ENCODE data around the gene TGFB2.
A peak's percentile ranks its signal among the peaks of the same experiment; 100 is the strongest.

Gene TGFB2

DNA sequence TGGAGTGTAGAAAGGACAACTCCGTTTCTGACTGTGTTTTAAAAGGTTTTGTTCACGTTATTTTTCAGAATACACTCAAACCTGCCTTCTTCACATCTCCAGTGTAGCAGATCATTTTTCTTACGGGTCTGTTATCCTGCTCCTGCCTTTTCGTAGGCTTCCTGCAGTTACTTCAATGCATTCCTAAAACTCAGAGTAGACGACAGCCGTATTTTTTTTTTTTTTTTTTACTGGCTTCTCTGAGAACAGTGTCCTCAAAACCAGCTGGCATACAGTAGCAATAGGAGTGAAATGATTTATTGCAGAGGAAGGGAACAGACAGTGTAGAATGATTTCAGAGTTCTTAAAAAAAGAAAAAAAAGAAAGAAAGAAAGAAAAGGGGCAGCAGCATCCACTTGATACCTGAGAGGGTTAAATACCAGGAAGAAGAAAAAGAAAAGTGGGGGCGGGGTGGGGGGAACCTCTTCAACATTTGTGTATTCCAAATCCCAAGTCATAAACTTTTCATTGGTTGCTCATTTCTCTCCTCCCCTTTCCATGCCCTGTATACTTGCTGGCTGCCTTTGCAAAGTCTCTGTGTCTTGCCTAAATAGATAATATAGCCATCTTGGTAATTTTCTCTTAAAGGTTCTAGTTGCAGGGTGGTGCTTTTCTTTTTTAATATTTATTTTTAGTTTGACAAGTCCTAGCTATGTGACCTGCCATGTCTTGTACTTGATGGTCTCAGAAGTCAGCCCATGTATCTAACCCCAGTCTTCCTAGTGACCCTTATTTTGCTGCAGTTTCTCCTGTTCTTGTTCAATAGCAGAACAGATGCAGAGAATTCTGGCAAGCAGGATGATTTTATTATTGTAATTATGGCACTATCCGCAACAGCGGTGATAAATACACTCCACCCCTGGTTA is 2.8 kb downstream of the TGFB2 start:
- Histone ChIP-seq H3K9ac (ENCODE audit: low read depth in 1 of 2, low read length in 2 of 2) (peak overlapping the region in 1 of 2 donors; percentile 41), H3K27ac (ENCODE audit: low read depth in 2 of 2, low read length in 2 of 2) (peak overlapping the region in 1 of 2 donors; percentile 4), H3K4me3 (ENCODE audit: low read length in 2 of 2) (peak overlapping the region; percentile 36 to 77), H3K9me3 (ENCODE audit: control insufficient read depth in 2 of 2, low read length in 2 of 2) (no peaks in the 10 kb centered on the region), H3K27me3 (ENCODE audit: control insufficient read depth in 2 of 2, insufficient read depth in 2 of 2, low read length in 2 of 2) (peaks cover 13 to 28% of the 10 kb centered on the region in 2 donors), H3K36me3 (ENCODE audit: control insufficient read depth in 2 of 2, insufficient read depth in 2 of 2, low read length in 2 of 2) (no peaks in the 10 kb centered on the region), H3K4me1 (ENCODE audit: control insufficient read depth in 2 of 2, insufficient read depth in 2 of 2, low read length in 2 of 2) (peaks cover 12 to 15% of the 10 kb centered on the region in 2 donors)

DNA sequence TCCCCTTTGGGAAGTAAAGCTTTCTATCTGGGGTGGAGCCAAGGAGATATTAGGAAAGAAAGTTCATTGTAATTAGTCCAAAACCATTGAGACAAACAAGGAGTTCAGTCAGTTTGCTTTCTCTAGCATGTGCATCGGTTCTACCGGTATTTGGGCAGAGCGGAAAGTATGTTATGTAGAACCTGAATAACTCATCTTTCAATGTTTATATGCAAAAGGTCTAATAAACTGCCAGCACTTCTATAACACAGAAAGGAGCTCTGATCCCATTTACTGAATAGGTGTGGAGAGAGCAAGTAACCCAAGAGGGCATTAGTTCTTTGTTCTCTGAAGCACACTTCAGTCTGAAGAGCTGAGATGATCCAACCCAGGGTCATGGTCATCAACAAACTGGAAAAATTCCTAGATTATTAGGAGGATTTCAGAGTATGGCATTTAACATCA is 3.5 kb downstream of the TGFB2 start:
- H3K36me3 ChIP-seq (ENCODE audit: control insufficient read depth in 2 of 2, insufficient read depth in 2 of 2, low read length in 2 of 2), result no peaks in the 10 kb centered on the region
- H3K4me3 ChIP-seq (ENCODE audit: low read length in 2 of 2), result peak overlapping the region in 1 of 2 donors; percentile 20
- H3K27ac ChIP-seq (ENCODE audit: low read depth in 2 of 2, low read length in 2 of 2), result no peak overlapping the region
- peaks cover 13 to 28% of the 10 kb centered on the region in 2 donors for H3K27me3 ChIP-seq (ENCODE audit: control insufficient read depth in 2 of 2, insufficient read depth in 2 of 2, low read length in 2 of 2)
- H3K4me1 ChIP-seq (ENCODE audit: control insufficient read depth in 2 of 2, insufficient read depth in 2 of 2, low read length in 2 of 2), result peaks cover 12 to 15% of the 10 kb centered on the region in 2 donors
- no peaks in the 10 kb centered on the region for H3K9me3 ChIP-seq (ENCODE audit: control insufficient read depth in 2 of 2, low read length in 2 of 2)
- H3K9ac ChIP-seq (ENCODE audit: low read depth in 1 of 2, low read length in 2 of 2), result no peak overlapping the region

DNA sequence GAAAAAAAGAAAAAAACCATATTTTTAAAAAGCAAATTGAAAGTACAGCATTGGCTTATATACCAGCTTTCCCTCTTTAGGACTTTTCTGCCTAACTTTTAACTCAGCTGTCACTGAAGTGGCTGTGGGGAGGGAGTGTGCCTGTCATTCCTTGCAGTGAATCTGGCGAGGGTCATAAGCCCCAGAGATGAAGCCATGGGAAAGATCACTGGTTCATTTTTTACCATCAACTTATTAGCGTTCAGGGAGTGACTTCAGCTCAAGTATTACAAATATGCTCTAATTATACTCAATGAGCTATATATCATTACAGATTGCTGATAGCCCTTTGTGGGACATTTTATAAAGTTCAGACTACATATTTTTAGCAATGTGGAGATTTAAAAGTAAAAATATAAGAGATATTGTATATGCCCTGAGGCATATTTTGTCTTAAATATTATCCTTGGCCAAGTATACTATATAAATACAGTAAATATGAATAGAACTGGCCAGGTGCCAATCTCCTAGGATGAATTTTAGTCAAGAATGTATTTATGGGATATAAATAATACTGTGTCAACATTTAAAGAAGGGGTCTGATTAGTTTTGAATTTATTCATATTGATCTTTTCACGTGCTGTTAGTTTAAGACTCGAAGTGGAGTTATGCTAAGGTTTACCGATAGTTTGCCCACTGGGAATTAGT is 4.4 kb downstream of the TGFB2 start:
- Histone ChIP-seq H3K27me3 (ENCODE audit: control insufficient read depth in 2 of 2, insufficient read depth in 2 of 2, low read length in 2 of 2) (peaks cover 13 to 28% of the 10 kb centered on the region in 2 donors), H3K9me3 (ENCODE audit: control insufficient read depth in 2 of 2, low read length in 2 of 2) (no peaks in the 10 kb centered on the region), H3K4me1 (ENCODE audit: control insufficient read depth in 2 of 2, insufficient read depth in 2 of 2, low read length in 2 of 2) (peaks cover 12 to 15% of the 10 kb centered on the region in 2 donors), H3K9ac (ENCODE audit: low read depth in 1 of 2, low read length in 2 of 2) (no peak overlapping the region), H3K36me3 (ENCODE audit: control insufficient read depth in 2 of 2, insufficient read depth in 2 of 2, low read length in 2 of 2) (no peaks in the 10 kb centered on the region), H3K4me3 (ENCODE audit: low read length in 2 of 2) (no peak overlapping the region), H3K27ac (ENCODE audit: low read depth in 2 of 2, low read length in 2 of 2) (no peak overlapping the region)

DNA sequence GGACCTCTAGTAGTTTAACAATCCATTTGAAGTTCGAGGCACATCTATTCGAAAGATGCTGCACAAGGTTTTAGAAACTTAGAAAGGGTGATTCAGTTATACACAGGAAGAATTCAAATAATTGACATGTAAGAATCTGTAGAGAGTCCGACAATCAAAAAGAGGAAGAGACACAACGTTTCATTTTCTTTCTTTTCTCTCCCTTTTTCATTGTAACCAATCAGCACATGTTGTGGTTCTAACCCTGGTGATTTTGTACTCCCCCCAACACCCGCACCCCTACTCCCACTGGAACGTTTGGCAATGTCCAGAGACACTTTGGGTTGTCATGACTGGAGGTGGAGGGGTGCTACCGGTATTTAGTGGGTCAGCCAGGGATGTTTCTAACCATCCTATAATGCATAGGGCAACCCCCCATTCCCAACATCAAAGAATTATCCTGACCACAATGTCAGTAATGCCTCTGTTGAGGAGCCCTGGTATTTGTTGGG is 4.9 kb downstream of the TGFB2 start:
- Histone ChIP-seq H3K27me3 (ENCODE audit: control insufficient read depth in 2 of 2, insufficient read depth in 2 of 2, low read length in 2 of 2) (peaks cover 8 to 24% of the 10 kb centered on the region in 2 donors), H3K4me1 (ENCODE audit: control insufficient read depth in 2 of 2, insufficient read depth in 2 of 2, low read length in 2 of 2) (peaks cover 8 to 10% of the 10 kb centered on the region in 2 donors), H3K27ac (ENCODE audit: low read depth in 2 of 2, low read length in 2 of 2) (no peak overlapping the region), H3K9ac (ENCODE audit: low read depth in 1 of 2, low read length in 2 of 2) (no peak overlapping the region), H3K36me3 (ENCODE audit: control insufficient read depth in 2 of 2, insufficient read depth in 2 of 2, low read length in 2 of 2) (no peaks in the 10 kb centered on the region), H3K9me3 (ENCODE audit: control insufficient read depth in 2 of 2, low read length in 2 of 2) (no peaks in the 10 kb centered on the region), H3K4me3 (ENCODE audit: low read length in 2 of 2) (no peak overlapping the region)

DNA sequence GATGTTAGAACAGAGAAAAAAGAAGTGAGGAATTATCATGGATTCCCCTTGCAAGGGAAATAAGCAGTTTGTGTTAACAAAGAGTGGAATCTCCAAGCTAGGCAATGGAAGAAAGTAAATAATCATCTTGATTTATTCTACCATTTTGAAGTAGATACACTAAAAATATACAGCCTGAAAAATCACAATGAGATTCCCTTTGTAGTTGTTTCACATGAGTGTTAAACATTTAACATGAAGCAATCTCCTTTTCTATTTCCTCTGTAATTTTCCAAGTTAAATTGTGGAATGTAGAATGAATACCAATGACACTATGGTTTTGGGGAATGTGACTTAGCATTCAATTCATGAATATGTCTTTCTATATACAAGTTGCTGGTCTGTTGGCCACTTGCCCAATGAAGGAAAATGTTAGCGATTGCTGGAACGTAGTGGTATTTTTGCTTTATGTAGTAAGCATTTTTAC is 5.7 kb downstream of the TGFB2 start:
- no peaks in the 10 kb centered on the region for H3K36me3 ChIP-seq (ENCODE audit: control insufficient read depth in 2 of 2, insufficient read depth in 2 of 2, low read length in 2 of 2)
- H3K4me1 ChIP-seq (ENCODE audit: control insufficient read depth in 2 of 2, insufficient read depth in 2 of 2, low read length in 2 of 2), result peaks cover under 1 to 5% of the 10 kb centered on the region in 2 donors
- H3K9ac ChIP-seq (ENCODE audit: low read depth in 1 of 2, low read length in 2 of 2), result no peak overlapping the region
- H3K27me3 ChIP-seq (ENCODE audit: control insufficient read depth in 2 of 2, insufficient read depth in 2 of 2, low read length in 2 of 2), result peaks cover 4 to 18% of the 10 kb centered on the region in 2 donors
- H3K27ac ChIP-seq (ENCODE audit: low read depth in 2 of 2, low read length in 2 of 2), result no peak overlapping the region
- H3K4me3 ChIP-seq (ENCODE audit: low read length in 2 of 2), result peak overlapping the region in 1 of 2 donors; percentile 20
- no peaks in the 10 kb centered on the region for H3K9me3 ChIP-seq (ENCODE audit: control insufficient read depth in 2 of 2, low read length in 2 of 2)

DNA sequence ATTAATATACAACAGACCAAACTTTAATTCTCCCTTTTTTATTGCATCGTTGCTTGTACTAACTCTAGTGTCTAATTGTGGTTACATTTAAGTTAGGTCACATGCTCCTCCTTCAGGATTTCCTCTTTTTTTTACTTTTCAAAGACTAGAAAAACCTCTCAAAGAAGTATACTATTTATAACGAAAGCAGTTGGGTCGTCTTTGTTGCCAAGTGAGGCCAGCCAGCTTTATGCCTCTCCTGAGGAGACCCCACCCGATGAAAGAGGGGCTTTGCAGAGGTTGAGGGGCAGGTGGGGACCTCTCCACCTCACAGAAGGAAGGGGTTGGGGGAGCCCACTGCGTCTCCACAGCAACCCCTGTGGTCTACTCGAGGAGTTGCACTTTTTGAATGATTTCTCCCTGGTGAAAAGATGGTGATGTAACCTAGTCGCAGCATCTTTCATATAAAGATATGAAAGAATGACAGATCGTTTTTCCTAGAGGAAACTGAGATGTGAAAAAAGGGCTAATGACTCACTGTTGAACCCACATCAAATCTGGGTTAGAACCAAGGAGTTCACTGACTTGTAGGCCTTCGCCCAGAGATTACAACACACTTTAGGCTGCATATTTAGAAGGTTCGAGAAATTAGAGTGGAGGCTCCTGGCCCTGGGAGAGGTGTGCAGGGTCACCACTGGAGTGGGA is 6.4 kb downstream of the TGFB2 start:
- Histone ChIP-seq H3K4me3 (ENCODE audit: low read length in 2 of 2) (peak overlapping the region in 1 of 2 donors; percentile 20), H3K9me3 (ENCODE audit: control insufficient read depth in 2 of 2, low read length in 2 of 2) (no peaks in the 10 kb centered on the region), H3K36me3 (ENCODE audit: control insufficient read depth in 2 of 2, insufficient read depth in 2 of 2, low read length in 2 of 2) (no peaks in the 10 kb centered on the region), H3K27ac (ENCODE audit: low read depth in 2 of 2, low read length in 2 of 2) (no peak overlapping the region), H3K27me3 (ENCODE audit: control insufficient read depth in 2 of 2, insufficient read depth in 2 of 2, low read length in 2 of 2) (peaks cover 4 to 16% of the 10 kb centered on the region in 2 donors), H3K9ac (ENCODE audit: low read depth in 1 of 2, low read length in 2 of 2) (no peak overlapping the region), H3K4me1 (ENCODE audit: control insufficient read depth in 2 of 2, insufficient read depth in 2 of 2, low read length in 2 of 2) (no peaks in the 10 kb centered on the region)

DNA sequence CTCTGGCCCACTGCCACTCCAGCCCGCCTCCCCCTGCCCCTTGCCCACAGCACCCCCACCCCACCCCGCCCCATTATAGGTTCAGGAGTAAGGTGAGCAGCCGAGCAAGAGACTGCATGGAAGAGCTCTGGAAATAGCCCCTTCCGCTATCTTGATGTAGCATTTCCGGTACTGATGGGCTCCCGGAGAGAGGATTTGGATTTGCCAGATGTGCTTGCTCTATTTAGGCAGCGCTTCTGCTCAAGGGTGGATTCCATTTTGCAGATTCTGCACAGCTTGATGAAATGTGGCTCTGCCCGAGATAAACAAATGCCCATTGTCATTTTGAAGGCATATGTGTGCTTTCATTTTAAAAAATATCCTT is 6.9 kb downstream of the TGFB2 start:
- no peak overlapping the region for H3K27ac ChIP-seq (ENCODE audit: low read depth in 2 of 2, low read length in 2 of 2)
- H3K27me3 ChIP-seq (ENCODE audit: control insufficient read depth in 2 of 2, insufficient read depth in 2 of 2, low read length in 2 of 2), result peaks cover 4 to 11% of the 10 kb centered on the region in 2 donors
- H3K9ac ChIP-seq (ENCODE audit: low read depth in 1 of 2, low read length in 2 of 2), result no peak overlapping the region
- H3K36me3 ChIP-seq (ENCODE audit: control insufficient read depth in 2 of 2, insufficient read depth in 2 of 2, low read length in 2 of 2), result no peaks in the 10 kb centered on the region
- no peaks in the 10 kb centered on the region for H3K4me1 ChIP-seq (ENCODE audit: control insufficient read depth in 2 of 2, insufficient read depth in 2 of 2, low read length in 2 of 2)
- H3K9me3 ChIP-seq (ENCODE audit: control insufficient read depth in 2 of 2, low read length in 2 of 2), result no peaks in the 10 kb centered on the region
- H3K4me3 ChIP-seq (ENCODE audit: low read length in 2 of 2), result no peak overlapping the region

DNA sequence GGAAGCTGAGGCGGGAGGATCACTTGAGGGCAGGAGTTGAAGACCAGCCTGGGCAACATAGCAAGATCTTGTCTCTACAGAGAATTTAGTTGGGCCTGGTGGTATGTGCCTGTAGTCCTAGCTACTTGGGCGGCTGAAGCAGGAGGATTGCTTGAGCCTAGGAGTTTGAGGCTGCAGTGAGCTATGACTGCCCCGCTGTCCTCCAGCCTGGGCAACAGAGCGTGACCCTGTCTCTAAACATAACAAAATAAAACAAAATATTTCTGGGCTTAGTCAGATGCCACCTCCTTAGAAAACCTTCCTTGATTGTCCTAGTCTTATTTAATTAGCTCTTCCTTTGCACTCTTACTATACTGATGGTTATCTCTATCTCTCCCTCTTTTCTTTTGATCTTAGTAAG is 8.5 kb downstream of the TGFB2 start:
- H3K36me3 ChIP-seq (ENCODE audit: control insufficient read depth in 2 of 2, insufficient read depth in 2 of 2, low read length in 2 of 2), result no peaks in the 10 kb centered on the region
- H3K4me3 ChIP-seq (ENCODE audit: low read length in 2 of 2), result no peak overlapping the region
- H3K27me3 ChIP-seq (ENCODE audit: control insufficient read depth in 2 of 2, insufficient read depth in 2 of 2, low read length in 2 of 2), result peaks cover 0 to 2% of the 10 kb centered on the region in 2 donors
- H3K9me3 ChIP-seq (ENCODE audit: control insufficient read depth in 2 of 2, low read length in 2 of 2), result no peaks in the 10 kb centered on the region
- no peak overlapping the region for H3K9ac ChIP-seq (ENCODE audit: low read depth in 1 of 2, low read length in 2 of 2)
- no peak overlapping the region for H3K27ac ChIP-seq (ENCODE audit: low read depth in 2 of 2, low read length in 2 of 2)
- no peaks in the 10 kb centered on the region for H3K4me1 ChIP-seq (ENCODE audit: control insufficient read depth in 2 of 2, insufficient read depth in 2 of 2, low read length in 2 of 2)

DNA sequence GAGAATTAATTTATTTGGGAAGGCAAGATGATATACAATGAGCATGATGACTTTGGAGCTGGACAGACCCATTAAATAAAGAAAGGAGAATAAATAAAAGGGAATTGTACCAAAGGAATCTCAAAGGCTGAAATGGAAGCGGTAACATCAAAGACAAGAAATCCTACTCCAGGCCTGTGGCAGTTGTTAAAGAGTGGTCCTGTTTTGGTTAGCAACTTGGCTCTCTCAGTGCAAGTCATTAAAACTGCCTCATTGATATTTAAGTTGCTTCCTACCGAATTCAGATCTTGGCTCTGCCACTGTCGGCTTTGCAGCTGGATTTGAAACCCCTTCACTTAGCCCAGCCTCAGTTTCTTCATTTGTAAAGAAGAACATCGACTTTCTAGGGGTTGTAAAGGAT is 10.1 kb downstream of the TGFB2 start:
- no peaks in the 10 kb centered on the region for H3K4me1 ChIP-seq (ENCODE audit: control insufficient read depth in 2 of 2, insufficient read depth in 2 of 2, low read length in 2 of 2)
- no peak overlapping the region for H3K9ac ChIP-seq (ENCODE audit: low read depth in 1 of 2, low read length in 2 of 2)
- H3K4me3 ChIP-seq (ENCODE audit: low read length in 2 of 2), result no peak overlapping the region
- H3K36me3 ChIP-seq (ENCODE audit: control insufficient read depth in 2 of 2, insufficient read depth in 2 of 2, low read length in 2 of 2), result no peaks in the 10 kb centered on the region
- no peak overlapping the region for H3K27ac ChIP-seq (ENCODE audit: low read depth in 2 of 2, low read length in 2 of 2)
- H3K9me3 ChIP-seq (ENCODE audit: control insufficient read depth in 2 of 2, low read length in 2 of 2), result no peaks in the 10 kb centered on the region
- no peaks in the 10 kb centered on the region for H3K27me3 ChIP-seq (ENCODE audit: control insufficient read depth in 2 of 2, insufficient read depth in 2 of 2, low read length in 2 of 2)

Data from mucosa of rectum (tissue), 2 donors.